ENCODE results near the gene CST6. TPM values are rescaled to one million over a fixed set of nuclear protein-coding genes. Genes with fewer than 3 reads are reported as not detected.

The CST6 gene, protein sequence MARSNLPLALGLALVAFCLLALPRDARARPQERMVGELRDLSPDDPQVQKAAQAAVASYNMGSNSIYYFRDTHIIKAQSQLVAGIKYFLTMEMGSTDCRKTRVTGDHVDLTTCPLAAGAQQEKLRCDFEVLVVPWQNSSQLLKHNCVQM
- total RNA-seq: 1.9 TPM in 1 of 2 replicates, not detected in the other
- 1.2 TPM for polyA plus RNA-seq (2012)

DNA sequence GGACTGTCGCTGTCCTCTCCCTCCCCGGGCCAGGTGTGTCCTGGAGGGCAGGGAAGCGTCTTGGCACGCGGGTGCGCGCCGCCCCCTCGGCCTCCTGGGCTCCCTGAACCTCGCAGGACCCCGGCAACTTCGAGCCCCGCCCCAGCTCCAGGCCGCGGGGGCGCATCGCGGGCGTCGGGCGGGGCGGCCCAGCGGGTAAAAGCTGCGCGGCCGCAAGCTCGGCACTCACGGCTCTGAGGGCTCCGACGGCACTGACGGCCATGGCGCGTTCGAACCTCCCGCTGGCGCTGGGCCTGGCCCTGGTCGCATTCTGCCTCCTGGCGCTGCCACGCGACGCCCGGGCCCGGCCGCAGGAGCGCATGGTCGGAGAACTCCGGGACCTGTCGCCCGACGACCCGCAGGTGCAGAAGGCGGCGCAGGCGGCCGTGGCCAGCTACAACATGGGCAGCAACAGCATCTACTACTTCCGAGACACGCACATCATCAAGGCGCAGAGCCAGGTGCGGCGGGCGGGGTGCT lies at the start of gene CST6:
TSS of gene CST6 (plus strand) at position 224 of the 519 bp plus-strand sequence. CDS start at position 261, 37 bp downstream.
- DNase-seq (ENCODE audit: low read depth): no peak

DNA sequence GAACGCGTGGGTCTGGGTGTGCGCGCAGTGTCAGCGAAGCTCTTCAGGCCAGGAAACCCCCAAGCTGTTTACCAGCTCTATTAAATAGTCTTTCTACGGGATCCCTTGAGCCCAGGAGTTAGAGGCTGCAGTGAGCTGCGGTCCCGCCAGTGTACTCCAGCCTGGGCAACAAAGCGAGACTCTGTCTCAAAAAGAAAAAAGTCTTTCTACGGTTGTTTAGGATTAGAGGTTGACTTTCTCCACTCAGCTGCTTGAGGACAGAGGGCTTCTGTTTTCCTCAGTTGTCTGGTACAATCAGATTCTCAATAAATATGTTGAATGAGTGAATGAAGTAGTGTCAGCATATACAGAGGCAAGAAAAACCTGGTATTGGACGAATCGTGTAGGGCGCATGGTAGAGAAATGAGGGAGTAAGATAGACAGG lies 49.7 kb upstream of the CST6 start:
- DNase-seq (ENCODE audit: low read depth): no peak

DNA sequence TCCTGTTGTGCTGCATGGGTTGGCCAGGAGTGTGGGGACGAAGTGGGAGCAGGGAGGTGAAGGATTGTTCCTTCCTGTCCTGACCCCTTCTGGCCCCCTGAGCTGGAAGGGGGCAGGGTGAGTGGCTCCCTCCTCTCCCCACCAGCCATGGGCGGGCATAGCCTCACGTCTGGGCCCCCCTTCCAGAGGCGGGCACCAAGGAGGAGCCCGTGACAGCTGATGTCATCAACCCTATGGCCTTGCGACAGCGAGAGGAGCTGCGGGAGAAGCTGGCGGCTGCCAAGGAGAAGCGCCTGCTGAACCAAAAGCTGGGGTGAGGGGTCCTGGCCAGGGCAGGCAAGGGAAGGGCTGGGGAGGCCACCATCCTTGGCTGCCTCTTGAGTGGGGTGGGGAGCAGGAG lies 46.9 kb upstream of the CST6 start:
- DNase-seq (ENCODE audit: low read depth): no peak

DNA sequence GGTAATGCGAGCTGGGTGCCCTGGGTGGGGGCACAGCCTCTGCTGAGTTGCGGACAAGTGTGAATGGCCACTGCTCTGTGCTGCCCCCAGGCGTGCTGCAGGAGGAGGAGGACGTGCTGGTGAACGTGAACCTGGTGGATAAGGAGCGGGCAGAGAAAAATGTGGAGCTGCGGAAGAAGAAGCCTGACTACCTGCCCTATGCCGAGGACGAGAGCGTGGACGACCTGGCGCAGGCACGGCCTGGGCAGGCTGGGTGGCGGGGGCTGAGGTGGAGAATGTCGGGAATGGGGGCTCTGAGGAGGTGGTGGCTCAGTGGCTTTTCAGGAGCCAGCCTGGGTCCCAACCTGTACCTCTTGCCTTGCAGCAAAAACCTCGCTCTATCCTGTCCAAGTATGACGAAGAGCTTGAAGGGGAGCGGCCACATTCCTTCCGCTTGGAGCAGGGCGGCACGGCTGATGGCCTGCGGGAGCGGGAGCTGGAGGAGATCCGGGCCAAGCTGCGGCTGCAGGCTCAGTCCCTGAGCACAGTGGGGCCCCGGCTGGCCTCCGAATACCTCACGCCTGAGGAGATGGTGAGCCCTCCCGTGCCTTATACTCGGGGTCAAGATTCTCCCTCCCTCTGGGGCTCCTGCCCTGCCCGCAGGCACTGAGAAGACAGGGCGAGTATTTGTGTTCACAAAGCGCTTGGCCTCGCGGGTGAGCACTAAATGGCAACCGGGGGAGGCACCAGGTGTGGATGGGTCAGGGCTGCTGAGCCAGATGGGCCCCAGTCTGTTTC lies 45.6 kb upstream of the CST6 start:
- no peak for DNase-seq (ENCODE audit: low read depth)

DNA sequence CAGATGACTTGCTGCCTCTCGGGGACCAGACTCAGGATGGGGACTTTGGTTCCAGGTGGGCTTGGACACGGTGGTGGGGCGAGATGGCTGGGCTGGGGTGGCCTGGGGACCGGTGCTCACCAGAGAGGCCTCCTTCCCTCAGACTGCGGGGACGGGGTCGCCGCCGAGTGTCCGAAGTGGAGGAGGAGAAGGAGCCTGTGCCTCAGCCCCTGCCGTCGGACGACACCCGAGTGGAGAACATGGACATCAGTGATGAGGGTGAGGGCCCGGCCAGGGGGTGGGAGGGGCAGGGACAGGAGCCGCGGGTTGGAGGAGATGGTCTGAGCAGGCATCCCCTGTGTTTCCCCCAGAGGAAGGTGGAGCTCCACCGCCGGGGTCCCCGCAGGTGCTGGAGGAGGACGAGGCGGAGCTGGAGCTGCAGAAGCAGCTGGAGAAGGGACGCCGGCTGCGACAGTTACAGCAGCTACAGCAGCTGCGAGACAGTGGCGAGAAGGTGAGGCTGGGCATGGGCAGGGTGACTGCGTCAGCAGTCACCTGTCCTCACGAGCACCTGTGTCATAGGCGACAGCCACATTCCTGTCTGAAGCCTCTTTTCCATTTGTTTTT lies 44.4 kb upstream of the CST6 start:
- DNase-seq (ENCODE audit: low read depth): no peak

DNA sequence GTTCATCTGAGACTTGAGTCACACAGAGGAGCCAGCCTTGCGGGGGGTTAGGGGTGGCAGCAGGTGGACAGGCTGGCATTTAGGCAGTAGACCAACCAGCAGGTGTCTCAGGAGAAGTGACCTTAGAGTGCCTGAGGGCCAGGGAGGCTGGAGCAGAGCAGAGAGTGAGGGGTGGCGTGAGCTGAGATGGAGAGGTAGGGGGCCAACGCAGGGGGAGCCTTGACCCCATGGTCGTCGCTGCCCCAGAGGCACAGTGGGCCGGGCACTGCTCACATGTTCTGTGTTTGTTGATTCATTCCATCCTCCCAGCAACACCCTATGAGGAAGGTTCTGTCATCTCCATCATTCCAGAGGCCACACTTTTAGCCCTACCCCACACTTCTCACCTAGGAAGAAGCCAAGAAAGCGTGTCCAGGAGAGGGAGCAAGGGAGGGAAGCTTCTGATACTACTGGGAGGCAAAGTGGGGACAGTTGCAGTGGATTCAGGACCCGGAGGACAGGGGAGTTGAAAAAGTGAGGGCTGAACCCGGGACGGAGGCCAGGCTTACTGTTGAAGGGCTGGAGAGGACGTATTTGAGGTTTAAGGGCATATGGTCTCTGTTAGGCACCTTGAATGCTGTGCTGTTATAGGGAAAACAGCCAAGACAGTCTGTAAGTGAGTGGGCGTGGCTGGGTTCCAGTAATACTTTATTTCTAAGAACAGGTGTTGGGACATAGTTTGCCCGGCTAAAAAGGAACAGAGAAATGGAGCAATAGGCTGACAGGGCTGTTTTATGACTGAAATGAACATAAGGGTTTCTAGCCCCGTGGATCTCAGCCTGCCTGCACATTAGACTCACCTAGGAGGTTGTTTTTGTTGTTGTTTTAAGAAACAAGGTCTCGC lies 43.0 kb upstream of the CST6 start:
- DNase-seq (ENCODE audit: low read depth): peak; percentile 44

DNA sequence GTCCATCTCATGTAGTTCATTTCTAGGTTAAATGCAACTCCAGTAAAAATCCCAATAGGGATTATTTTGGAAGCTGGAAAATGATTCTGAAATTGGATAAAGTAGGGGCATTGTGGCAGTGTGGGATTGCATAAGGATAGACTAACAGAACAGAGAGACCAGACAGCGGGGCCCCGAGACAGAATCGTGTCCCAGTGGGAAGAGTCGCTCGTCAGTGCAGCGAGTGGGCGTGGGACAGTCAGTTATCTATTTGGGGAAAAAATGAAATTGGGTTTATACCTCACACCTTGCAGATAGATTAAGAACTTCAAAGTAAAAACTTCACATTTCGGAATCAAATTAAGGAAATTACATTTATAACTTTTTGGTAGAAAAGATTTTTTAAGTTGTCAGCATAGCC lies 39.7 kb upstream of the CST6 start:
- DNase-seq (ENCODE audit: low read depth): no peak

DNA sequence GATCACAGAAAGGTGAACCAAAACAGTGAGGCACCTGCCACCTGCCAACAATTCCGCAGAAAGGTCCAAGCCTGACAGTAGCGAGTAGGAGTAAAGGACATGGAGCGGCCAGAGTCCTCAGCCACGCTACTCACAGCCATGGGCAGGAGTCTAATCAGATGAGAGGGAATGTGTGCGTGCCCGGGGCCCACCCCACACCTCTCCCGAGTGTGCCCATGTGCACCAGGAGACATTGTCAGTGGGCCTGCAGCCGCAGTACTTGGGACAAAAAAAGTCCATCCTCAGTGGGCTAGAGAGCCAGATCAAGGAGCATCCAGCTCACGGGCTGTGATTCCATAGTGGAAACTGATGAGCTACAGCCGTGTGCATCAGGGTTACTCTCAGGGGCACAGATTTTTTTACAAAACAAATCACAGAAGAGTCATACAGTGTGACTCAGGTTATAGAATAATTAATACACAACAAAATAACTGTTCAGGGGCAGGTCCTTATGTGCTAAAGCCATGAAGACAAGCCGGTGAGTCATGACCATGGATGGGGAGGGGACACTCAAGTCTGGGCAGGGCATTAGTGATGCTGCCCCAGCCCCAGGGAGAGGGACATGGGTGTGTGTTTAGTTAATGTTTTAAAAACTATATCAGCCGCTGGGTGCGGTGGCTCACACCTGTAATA lies 38.2 kb upstream of the CST6 start:
- DNase-seq (ENCODE audit: low read depth): no peak

DNA sequence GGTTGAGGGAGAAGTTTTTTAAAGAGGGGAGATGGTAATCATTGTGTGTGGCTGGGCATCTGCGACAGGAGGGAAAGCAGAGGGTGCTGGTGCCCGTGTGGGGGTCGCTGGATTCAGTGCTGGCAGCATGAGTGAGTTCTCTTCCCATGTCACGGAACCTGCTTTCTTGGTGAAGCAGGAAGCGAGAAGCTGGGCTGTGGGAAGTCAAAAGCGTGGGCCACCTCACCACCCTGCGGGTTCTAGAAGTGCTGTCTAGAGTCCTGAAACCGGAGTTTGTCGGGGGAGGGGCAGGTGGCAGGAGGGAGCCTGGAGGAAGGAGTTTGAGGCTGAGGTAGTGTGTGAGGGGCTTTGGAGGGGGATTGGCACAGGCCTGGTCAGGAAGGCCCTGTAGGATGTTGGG lies 36.0 kb upstream of the CST6 start:
- no peak for DNase-seq (ENCODE audit: low read depth)

DNA sequence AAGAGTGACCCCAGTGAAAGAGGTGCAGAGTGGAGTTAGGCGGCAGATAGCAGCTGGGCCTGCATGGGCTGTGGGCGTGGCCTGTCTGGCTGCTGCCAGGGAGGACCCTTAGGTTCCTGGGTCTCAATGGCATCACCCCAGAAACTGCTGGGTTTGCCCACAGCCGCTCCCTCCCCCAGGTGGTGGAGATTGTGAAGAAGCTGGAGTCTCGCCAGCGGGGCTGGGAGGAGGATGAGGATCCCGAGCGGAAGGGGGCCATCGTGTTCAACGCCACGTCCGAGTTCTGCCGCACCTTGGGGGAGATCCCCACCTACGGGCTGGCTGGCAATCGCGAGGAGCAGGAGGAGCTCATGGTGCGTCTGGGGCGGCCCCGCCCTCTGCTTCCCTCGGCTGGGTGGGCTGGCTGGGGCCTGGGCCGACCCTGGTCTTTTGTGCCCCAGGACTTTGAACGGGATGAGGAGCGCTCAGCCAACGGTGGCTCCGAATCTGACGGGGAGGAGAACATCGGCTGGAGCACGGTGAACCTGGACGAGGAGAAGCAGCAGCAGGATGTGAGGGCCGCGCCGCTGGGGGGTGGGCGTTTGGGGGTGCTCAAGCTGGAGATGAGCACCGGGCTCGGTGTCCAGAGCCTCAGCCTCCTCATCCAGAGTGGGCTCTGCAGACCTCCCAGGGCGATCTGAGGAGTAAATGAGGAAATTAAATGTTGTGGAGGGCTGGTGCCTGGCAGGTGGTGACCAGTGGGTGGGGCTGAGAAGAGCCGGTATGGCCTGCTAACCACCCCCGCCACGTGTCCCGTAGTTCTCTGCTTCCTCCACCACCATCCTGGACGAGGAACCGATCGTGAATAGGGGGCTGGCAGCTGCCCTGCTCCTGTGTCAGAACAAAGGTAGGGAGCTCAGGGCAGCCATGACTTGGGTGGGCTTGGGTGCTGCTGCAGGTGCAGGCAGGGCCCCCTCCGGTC lies 35.3 kb upstream of the CST6 start:
- no peak for DNase-seq (ENCODE audit: low read depth)

DNA sequence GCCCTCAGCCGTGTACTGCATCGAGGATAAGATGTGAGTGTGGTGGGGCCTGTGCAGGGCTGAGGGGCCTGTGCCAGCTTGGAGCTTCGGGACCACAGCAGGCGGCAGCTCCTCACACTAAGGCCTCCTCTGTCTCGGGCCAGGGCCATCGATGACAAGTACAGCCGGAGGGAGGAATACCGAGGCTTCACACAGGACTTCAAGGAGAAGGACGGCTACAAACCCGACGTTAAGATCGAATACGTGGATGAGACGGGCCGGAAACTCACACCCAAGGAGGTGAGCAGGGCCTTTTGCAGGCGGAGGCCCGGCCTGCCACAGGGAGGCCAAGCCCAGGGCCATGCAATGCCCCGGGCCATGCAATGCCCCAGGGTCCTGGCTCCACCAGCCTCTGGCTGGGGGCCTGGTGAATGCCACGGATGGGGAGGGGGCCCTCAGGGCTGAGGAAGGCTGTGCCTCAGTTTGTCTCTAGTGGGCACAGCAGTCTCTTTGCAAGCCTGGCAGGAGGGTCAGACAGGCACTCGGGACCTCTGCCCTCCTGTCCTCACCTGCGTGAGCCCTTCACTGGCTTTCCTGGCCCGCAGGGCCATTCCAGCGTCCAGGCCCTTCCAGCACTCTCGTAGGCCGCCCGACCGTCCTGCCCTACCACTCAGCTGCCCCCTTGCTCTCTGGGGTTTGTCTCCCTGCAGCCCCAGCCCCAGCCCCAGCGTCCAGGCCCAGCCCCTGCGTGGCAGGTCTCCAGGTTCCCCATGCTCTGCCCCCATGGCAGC lies 34.0 kb upstream of the CST6 start:
- no peak for DNase-seq (ENCODE audit: low read depth)

DNA sequence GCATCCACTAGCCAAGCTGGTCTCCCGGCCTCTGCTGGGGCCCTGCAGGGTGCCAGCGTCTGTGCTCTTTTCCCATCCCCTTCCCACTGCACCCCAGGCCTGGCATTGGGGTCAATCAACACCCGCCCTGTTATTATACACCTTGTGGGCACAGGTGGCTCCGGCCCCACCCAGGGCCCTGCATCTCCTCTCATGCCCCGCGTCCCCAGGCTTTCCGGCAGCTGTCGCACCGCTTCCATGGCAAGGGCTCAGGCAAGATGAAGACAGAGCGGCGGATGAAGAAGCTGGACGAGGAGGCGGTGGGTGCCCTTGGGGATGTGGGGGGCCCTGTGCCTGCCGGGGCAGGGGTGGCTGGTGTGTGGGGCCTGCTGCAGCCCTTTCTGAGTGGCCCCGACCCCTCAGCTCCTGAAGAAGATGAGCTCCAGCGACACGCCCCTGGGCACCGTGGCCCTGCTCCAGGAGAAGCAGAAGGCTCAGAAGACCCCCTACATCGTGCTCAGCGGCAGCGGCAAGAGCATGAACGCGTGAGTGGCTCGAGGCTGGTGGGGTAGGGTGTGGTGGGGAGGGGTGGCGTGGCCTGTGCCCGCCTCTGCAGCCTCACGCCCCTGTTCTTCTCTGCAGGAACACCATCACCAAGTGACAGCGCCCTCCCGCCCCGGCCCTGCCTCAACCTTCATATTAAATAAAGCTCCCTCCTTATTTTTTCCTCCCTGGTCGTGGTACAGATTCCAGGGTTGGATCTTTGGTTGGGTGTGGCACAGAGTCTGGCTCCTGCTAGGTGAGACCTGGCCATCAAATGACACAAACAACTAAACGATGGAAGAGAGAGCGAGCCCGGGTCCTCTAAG lies 33.2 kb upstream of the CST6 start:
- DNase-seq (ENCODE audit: low read depth): no peak

DNA sequence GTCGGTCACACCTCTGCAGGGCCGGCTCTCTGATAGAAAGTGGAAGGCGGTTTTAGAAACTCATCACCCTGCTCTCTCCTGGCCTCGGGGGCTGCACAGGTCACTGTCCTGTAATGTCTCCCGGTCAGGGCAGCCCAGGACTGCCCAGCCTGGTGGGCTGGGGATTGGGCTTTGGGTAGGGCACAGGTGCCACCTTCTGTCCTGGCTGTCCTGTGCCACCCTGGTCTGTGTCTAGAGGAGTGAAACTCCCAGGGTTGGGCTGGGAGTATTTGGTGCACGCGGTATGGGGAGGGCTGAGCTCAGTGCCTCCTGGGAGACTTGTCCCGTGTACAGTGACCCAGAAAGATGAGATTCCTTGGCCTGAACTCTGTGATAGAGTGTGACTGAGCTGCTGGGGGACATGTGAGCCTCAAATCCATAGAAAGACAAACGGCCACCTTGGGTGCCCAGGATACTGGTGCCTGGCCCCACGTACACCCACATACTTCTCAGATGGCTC lies 32.5 kb upstream of the CST6 start:
- DNase-seq (ENCODE audit: low read depth): no peak

DNA sequence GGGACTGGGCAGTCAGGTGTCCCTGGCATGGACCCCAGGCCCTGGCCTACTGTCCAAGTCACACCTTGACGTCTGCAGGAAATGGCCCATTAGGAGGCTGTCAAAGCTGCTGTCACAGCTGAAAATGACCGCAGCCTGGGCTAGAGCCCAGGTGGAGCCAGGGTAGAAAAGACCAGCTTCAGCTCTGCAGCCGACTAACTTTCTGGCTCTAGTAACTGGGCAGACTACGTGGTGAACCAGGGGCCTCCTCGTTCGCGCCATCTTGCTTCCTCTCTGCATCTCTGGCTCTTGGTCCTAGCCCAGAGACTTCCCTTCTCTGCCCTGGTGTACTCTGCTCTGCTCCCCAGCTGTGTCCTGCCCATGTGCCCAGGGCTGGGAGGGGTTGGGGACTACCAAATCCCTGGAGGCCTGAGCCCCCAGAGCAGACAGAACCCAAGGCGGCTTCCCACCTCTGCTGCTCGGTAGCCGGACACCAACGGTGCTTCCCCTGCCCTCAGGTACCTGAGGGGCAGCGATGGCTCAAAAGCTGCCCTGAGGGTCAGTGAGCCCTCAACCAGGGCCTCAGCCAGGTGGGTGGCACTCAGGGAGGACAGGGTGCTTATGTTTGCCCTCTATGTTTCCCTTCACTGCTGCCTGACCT lies 30.6 kb upstream of the CST6 start:
- DNase-seq (ENCODE audit: low read depth): no peak

DNA sequence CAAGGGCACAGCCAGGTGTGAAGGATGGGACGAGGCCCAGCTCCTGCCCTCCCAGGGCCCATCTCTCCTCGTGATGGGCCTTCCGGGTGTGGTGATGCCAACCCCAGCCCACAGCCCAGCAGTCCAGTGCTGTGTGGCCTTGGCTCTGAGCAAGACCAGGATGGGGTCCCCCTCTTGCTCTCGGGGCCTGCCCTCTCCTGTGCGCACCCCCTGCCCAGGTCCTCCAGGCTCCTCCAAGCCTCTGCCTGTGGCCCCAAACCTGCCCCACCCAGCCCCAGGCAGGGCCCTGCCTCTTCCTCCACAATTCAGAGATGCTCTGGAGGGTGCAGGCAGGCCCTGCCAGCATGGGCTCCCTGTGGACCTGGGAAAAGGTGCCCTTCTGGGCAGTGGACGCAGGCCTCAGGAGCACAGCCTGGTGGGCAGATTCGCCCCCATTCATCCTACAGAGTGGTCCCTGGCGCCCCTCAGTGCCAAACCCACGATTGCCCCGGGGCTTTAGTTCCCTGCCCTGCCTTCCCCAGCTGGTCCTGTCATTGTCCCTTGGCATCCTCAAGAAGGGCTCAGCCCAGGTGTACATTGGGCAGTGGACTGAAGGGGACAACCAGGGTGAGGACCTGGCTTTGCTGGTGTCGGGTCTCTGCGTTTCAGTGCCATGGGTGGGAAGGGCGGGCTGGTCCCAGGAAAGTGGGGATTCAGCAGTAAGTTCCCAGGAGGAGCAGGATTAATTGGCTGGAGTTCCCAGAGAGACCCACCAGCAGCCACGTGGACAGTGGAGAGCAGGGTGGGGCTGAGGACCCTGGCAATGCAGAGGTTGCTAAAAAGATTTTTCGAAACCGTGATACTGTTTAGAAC lies 29.6 kb upstream of the CST6 start:
- no peak for DNase-seq (ENCODE audit: low read depth)

Measured in myocyte (in vitro differentiated cells).